Mesenchymal stem cell (in vitro differentiated cells and primary cell): ENCODE results near the gene SLC8A1.

Experiments used
- DNase-seq: peaks from one replicate; pipeline ENCODE4 v3.0.0-alpha.2; 2013
- H2AFZ ChIP-seq: one replicate; pipeline ENCODE4 v1.6.1; 2013; ENCODE audit warnings: low read depth, mild to moderate bottlenecking, control low read depth, inconsistent platforms, low read length, moderate library complexity
- H2AK5ac ChIP-seq: 2 replicates; pipeline ENCODE4 v1.6.1; 2013; ENCODE audit warnings: low read length, moderate library complexity, mild to moderate bottlenecking, inconsistent platforms; ENCODE audit not compliant: severe bottlenecking
- H2BK120ac ChIP-seq: one replicate; pipeline ENCODE4 v1.6.1; 2013; ENCODE audit warnings: low read depth, mild to moderate bottlenecking, inconsistent platforms, low read length, moderate library complexity
- H2BK12ac ChIP-seq, 2 experiments: one replicate each; pipeline ENCODE4 v1.6.1; 2013; ENCODE audit warnings: inconsistent platforms in 2 of 2, low read length in 2 of 2, mild to moderate bottlenecking in 2 of 2, moderate library complexity in 2 of 2, control low read depth in 1 of 2
- H2BK15ac ChIP-seq: one replicate; pipeline ENCODE4 v1.6.1; 2013; ENCODE audit warnings: mild to moderate bottlenecking, low read depth, inconsistent platforms; ENCODE audit not compliant: poor library complexity, severe bottlenecking
- H2BK5ac ChIP-seq: 2 replicates; pipeline ENCODE4 v1.6.1; 2013; ENCODE audit warnings: low read depth, mild to moderate bottlenecking, low read length, control low read depth, inconsistent platforms; ENCODE audit not compliant: poor library complexity, severe bottlenecking
- H3K14ac ChIP-seq, 2 experiments: one replicate each; pipeline ENCODE4 v1.6.1; 2013; ENCODE audit warnings: inconsistent platforms in 2 of 2, low read length in 2 of 2, control low read depth in 1 of 2, mild to moderate bottlenecking in 1 of 2, moderate library complexity in 1 of 2
- H3K18ac ChIP-seq, 2 experiments: one replicate each; pipeline ENCODE4 v1.6.1; 2013; ENCODE audit warnings: inconsistent platforms in 2 of 2, low read length in 2 of 2, control low read depth in 1 of 2, low read depth in 1 of 2, mild to moderate bottlenecking in 1 of 2
- H3K23ac ChIP-seq, 2 experiments: one replicate each; pipeline ENCODE4 v1.6.1; 2013; ENCODE audit warnings: inconsistent platforms in 2 of 2, low read length in 2 of 2, mild to moderate bottlenecking in 2 of 2, moderate library complexity in 2 of 2, control low read depth in 1 of 2
- H3K27ac ChIP-seq: 2 replicates; pipeline ENCODE4 v1.5.1; 2013; ENCODE audit warnings: mild to moderate bottlenecking, moderate library complexity, low read length, control low read depth, inconsistent platforms; ENCODE audit not compliant: poor library complexity, severe bottlenecking
- H3K27me3 ChIP-seq, 2 experiments: 2 replicates each; pipeline versions ENCODE4 v1.6.1 to v1.7.0; 2013; ENCODE audit warnings: low read length in 2 of 2, mild to moderate bottlenecking in 2 of 2, moderate library complexity in 2 of 2, control low read depth in 1 of 2, inconsistent platforms in 1 of 2; ENCODE audit not compliant: control insufficient read depth in 1 of 2, insufficient read depth in 1 of 2
- H3K36me3 ChIP-seq, 2 experiments: 2 replicates each; pipeline versions ENCODE4 v1.6.1 to v1.7.0; 2013; ENCODE audit warnings: low read length in 2 of 2, control low read depth in 1 of 2, inconsistent platforms in 1 of 2, low read depth in 1 of 2, mild to moderate bottlenecking in 1 of 2; ENCODE audit not compliant: insufficient read depth in 2 of 2, control insufficient read depth in 1 of 2
- H3K4ac ChIP-seq, 2 experiments: one replicate each; pipeline ENCODE4 v1.6.1; 2013; ENCODE audit warnings: inconsistent platforms in 2 of 2, low read length in 2 of 2, mild to moderate bottlenecking in 2 of 2, moderate library complexity in 2 of 2, control low read depth in 1 of 2, low read depth in 1 of 2
- H3K4me1 ChIP-seq: 2 replicates; pipeline ENCODE4 v1.6.1; 2013; ENCODE audit warnings: low read depth, low read length, control low read depth; ENCODE audit not compliant: control insufficient read depth, insufficient read depth
- H3K4me2 ChIP-seq: 2 replicates; pipeline ENCODE4 v1.6.1; 2013; ENCODE audit warnings: low read length, mild to moderate bottlenecking, inconsistent platforms; ENCODE audit not compliant: poor library complexity, severe bottlenecking
- H3K4me3 ChIP-seq, 2 experiments: 2 replicates each; pipeline versions ENCODE4 v1.5.1 to v1.7.0; 2013; ENCODE audit warnings: low read length in 2 of 2, mild to moderate bottlenecking in 2 of 2, control low read depth in 1 of 2, low read depth in 1 of 2; ENCODE audit not compliant: insufficient read depth in 1 of 2
- H3K79me1 ChIP-seq: replicated peaks from 2 replicates; pipeline ENCODE4 v1.6.1; 2013; ENCODE audit warnings: mild to moderate bottlenecking, control low read depth, low read length, inconsistent platforms; ENCODE audit not compliant: poor library complexity, severe bottlenecking
- H3K9ac ChIP-seq: 2 replicates; pipeline ENCODE4 v1.7.0; 2013; ENCODE audit warnings: mild to moderate bottlenecking, low read length, moderate library complexity
- H3K9me3 ChIP-seq: 2 replicates; pipeline ENCODE4 v1.7.0; 2013; ENCODE audit warnings: mild to moderate bottlenecking, low read length; ENCODE audit not compliant: control insufficient read depth
- H4K8ac ChIP-seq: one replicate; pipeline ENCODE4 v1.6.1; 2013; ENCODE audit warnings: inconsistent platforms, mild to moderate bottlenecking, low read length, moderate library complexity
- H4K91ac ChIP-seq: one replicate; pipeline ENCODE4 v1.6.1; 2013; ENCODE audit warnings: mild to moderate bottlenecking, low read length, inconsistent platforms
- WGBS: methylation state at CpG from one replicate; pipeline ENCODE4 v1.1.7; 2013; ENCODE audit warnings: mixed read lengths; 5-methylcytosine and 5-hydroxymethylcytosine counted together

SLC8A1 gene

GRCh38 chr2:40485318-40485717, 33.4 kb upstream of the SLC8A1 start:
- Histone ChIP-seq H3K27ac (no peak overlapping the region), H2AK5ac (no peak overlapping the region), H3K18ac (no peak overlapping the region), H3K4me2 (no peak overlapping the region), H2BK12ac (no peak overlapping the region), H3K27me3 (no peaks in the 10 kb centered on the region), H3K36me3 (no peaks in the 10 kb centered on the region), H3K4ac (no peak overlapping the region), H2BK15ac (no peak overlapping the region), H4K91ac (no peak overlapping the region), H3K23ac (no peak overlapping the region), H2BK5ac (no peak overlapping the region), H4K8ac (no peak overlapping the region), H3K4me1 (no peaks in the 10 kb centered on the region), H3K9ac (no peak overlapping the region), H3K4me3 (no peak overlapping the region), H2BK120ac (no peak overlapping the region), H3K9me3 (no peaks in the 10 kb centered on the region), H3K79me1 (no peaks in the 10 kb centered on the region), H3K14ac (no peak overlapping the region), H2AFZ (no peak overlapping the region)
- DNase-seq = no peak
- 77% methylated on average over 2 of the region's 2 CpGs for WGBS

- 95% methylated on average over 2 of the region's 3 CpGs for WGBS
- Histone ChIP-seq H3K9me3 (no peaks in the 10 kb centered on the region), H4K91ac (no peak overlapping the region), H2AFZ (no peak overlapping the region), H2BK5ac (no peak overlapping the region), H4K8ac (no peak overlapping the region), H2AK5ac (no peak overlapping the region), H2BK15ac (no peak overlapping the region), H3K4me1 (no peaks in the 10 kb centered on the region), H3K79me1 (no peaks in the 10 kb centered on the region), H3K4me3 (no peak overlapping the region), H3K4ac (no peak overlapping the region), H3K27me3 (no peaks in the 10 kb centered on the region), H3K4me2 (no peak overlapping the region), H3K18ac (no peak overlapping the region), H2BK120ac (no peak overlapping the region), H2BK12ac (no peak overlapping the region), H3K36me3 (no peaks in the 10 kb centered on the region), H3K14ac (no peak overlapping the region), H3K9ac (no peak overlapping the region), H3K27ac (no peak overlapping the region), H3K23ac (no peak overlapping the region)
- DNase-seq = no peak
Measured at GRCh38 chr2:40483549-40484243, 31.8 kb upstream of the SLC8A1 start.

- no peak overlapping the region for H3K18ac ChIP-seq
- H2BK12ac ChIP-seq = no peak overlapping the region
- H3K4ac ChIP-seq = no peak overlapping the region
- H3K4me1 ChIP-seq = no peaks in the 10 kb centered on the region
- no peak overlapping the region for H4K8ac ChIP-seq
- H2AFZ ChIP-seq = no peak overlapping the region
- no peak overlapping the region for H2BK15ac ChIP-seq
- no peak overlapping the region for H3K14ac ChIP-seq
- H3K9me3 ChIP-seq = no peaks in the 10 kb centered on the region
- no peaks in the 10 kb centered on the region for H3K36me3 ChIP-seq
- no peaks in the 10 kb centered on the region for H3K79me1 ChIP-seq
- WGBS = 76% methylated on average over 4 of the region's 5 CpGs
- no peak overlapping the region for H2BK120ac ChIP-seq
- no peak overlapping the region for H3K23ac ChIP-seq
- H3K27ac ChIP-seq = no peak overlapping the region
- H3K4me2 ChIP-seq = no peak overlapping the region
- H4K91ac ChIP-seq = no peak overlapping the region
- no peaks in the 10 kb centered on the region for H3K27me3 ChIP-seq
- no peak overlapping the region for H2AK5ac ChIP-seq
- no peak overlapping the region for H2BK5ac ChIP-seq
- no peak overlapping the region for H3K9ac ChIP-seq
- no peak for DNase-seq
- no peak overlapping the region for H3K4me3 ChIP-seq
Measured at GRCh38 chr2:40480596-40480995, 28.7 kb upstream of the SLC8A1 start.

- Histone ChIP-seq H2BK15ac (no peak overlapping the region), H3K9me3 (no peaks in the 10 kb centered on the region), H2BK5ac (no peak overlapping the region), H4K8ac (no peak overlapping the region), H3K9ac (no peak overlapping the region), H3K36me3 (no peaks in the 10 kb centered on the region), H3K27me3 (no peaks in the 10 kb centered on the region), H3K27ac (no peak overlapping the region), H2AK5ac (no peak overlapping the region), H3K4me2 (no peak overlapping the region), H3K4me1 (no peaks in the 10 kb centered on the region), H3K18ac (no peak overlapping the region), H3K79me1 (no peaks in the 10 kb centered on the region), H3K14ac (no peak overlapping the region), H2BK12ac (no peak overlapping the region), H2BK120ac (no peak overlapping the region), H3K4ac (no peak overlapping the region), H3K4me3 (no peak overlapping the region), H2AFZ (no peak overlapping the region), H4K91ac (no peak overlapping the region), H3K23ac (no peak overlapping the region)
- no peak for DNase-seq
Measured at GRCh38 chr2:40480073-40480472, 28.2 kb upstream of the SLC8A1 start.
